Dermis blood vessel endothelial cell (primary cell): ENCODE measurements around the gene COL9A1. TPM values are rescaled to one million over a fixed set of nuclear protein-coding genes. Genes with fewer than 3 reads are reported as not detected.

ENCODE experiments used
- DNase-seq: peaks from one replicate; pipeline ENCODE4 v3.0.0; 2010
- total RNA-seq: library from RNA; depleted of rRNA; stranded (reverse); fragments of >200 nt; gene quantifications from 2 replicates; pipeline ENCODE4 v1.2.3, GENCODE V29; 2014

COL9A1 gene
- total RNA-seq, 1 donor from 2014 or later = not detected

- DNase-seq = no peak
Observed at GRCh38 chr6:70286905-70287304, 16.0 kb downstream of the COL9A1 start.

GRCh38 chr6:70285201-70285600 is 17.7 kb downstream of the COL9A1 start:
- no peak for DNase-seq

GRCh38 chr6:70282919-70283461 is 19.9 kb downstream of the COL9A1 start:
- DNase-seq = no peak

- DNase-seq = no peak
Observed at GRCh38 chr6:70282312-70282918, 20.5 kb downstream of the COL9A1 start.

GRCh38 chr6:70281923-70282311 is 21.0 kb downstream of the COL9A1 start:
- no peak for DNase-seq

GRCh38 chr6:70280400-70280853 is 22.5 kb downstream of the COL9A1 start:
- no peak for DNase-seq

GRCh38 chr6:70277470-70277869 is 25.4 kb downstream of the COL9A1 start:
- no peak for DNase-seq

- no peak for DNase-seq
Observed at GRCh38 chr6:70274338-70274737, 28.5 kb downstream of the COL9A1 start.

GRCh38 chr6:70272071-70272470 is 30.8 kb downstream of the COL9A1 start:
- DNase-seq = no peak

- DNase-seq = no peak
Observed at GRCh38 chr6:70270287-70271005, 32.4 kb downstream of the COL9A1 start.

GRCh38 chr6:70266142-70266541 is 36.7 kb downstream of the COL9A1 start:
- DNase-seq = no peak

- no peak for DNase-seq
Observed at GRCh38 chr6:70264306-70264705, 38.6 kb downstream of the COL9A1 start.

- DNase-seq = no peak
Observed at GRCh38 chr6:70258483-70258882, 44.4 kb downstream of the COL9A1 start.

- DNase-seq = no peak
Observed at GRCh38 chr6:70257768-70258273, 45.1 kb downstream of the COL9A1 start.

GRCh38 chr6:70254784-70255183 is 48.1 kb downstream of the COL9A1 start:
- DNase-seq = no peak

GRCh38 chr6:70253923-70254322 is 49.0 kb downstream of the COL9A1 start:
- DNase-seq = no peak

- no peak for DNase-seq
Observed at GRCh38 chr6:70252604-70253003, 50.3 kb downstream of the COL9A1 start.

- no peak for DNase-seq
Observed at GRCh38 chr6:70246118-70246517, 56.8 kb downstream of the COL9A1 start.

GRCh38 chr6:70241991-70242420 is 60.9 kb downstream of the COL9A1 start:
- DNase-seq = no peak

GRCh38 chr6:70241031-70241430 is 61.9 kb downstream of the COL9A1 start:
- no peak for DNase-seq

- no peak for DNase-seq
Observed at GRCh38 chr6:70236343-70236742, 66.5 kb downstream of the COL9A1 start.

- DNase-seq = no peak
Observed at GRCh38 chr6:70234561-70235236, 68.2 kb downstream of the COL9A1 start.

- DNase-seq = no peak
Observed at GRCh38 chr6:70231311-70231710, 71.6 kb downstream of the COL9A1 start.
